HL-60 (cell line): ENCODE measurements around the gene ZBTB7C.

Experiments
- DNase-seq, 2 experiments: peaks; one replicate each; pipeline ENCODE4 v3.0.0-alpha.2; 2010 to 2020; ENCODE audit warnings: low read depth in 1 of 2, low spot score in 1 of 2
- H3K27ac ChIP-seq: fragments of 250-450 bp; sonication (Bioruptor Pico); replicated peaks from 2 replicates; pipeline ENCODE4 v1.5.1; 2020; ENCODE audit warnings: mild to moderate bottlenecking, moderate library complexity
- H3K27me3 ChIP-seq: fragments of 250-450 bp; sonication (Bioruptor Pico); 2 replicates; pipeline ENCODE4 v1.5.1; 2021; ENCODE audit warnings: mild to moderate bottlenecking, moderate library complexity; ENCODE audit not compliant: insufficient read depth, poor library complexity, severe bottlenecking
- H3K4me3 ChIP-seq: replicated peaks from 2 replicates; pipeline ENCODE4 v1.5.1; 2011; ENCODE audit warnings: mild to moderate bottlenecking, control low read depth, low read length; ENCODE audit not compliant: insufficient read depth
- CTCF ChIP-seq: IDR thresholded peaks from one replicate; pipeline ENCODE4 v1.5.1; 2011; ENCODE audit warnings: low read length, control low read depth, inconsistent platforms; ENCODE audit not compliant: insufficient read depth
- GABPA ChIP-seq: IDR thresholded peaks from 2 replicates; pipeline ENCODE4 v1.6.1; 2012; ENCODE audit warnings: low read depth
- POLR2AphosphoS5 ChIP-seq: IDR thresholded peaks from 2 replicates; pipeline ENCODE4 v1.6.1; 2012; ENCODE audit warnings: low read depth
- REST ChIP-seq: IDR thresholded peaks from 2 replicates; pipeline ENCODE4 v1.6.1; 2012; ENCODE audit warnings: low read depth; ENCODE audit not compliant: insufficient replicate concordance
- SPI1 ChIP-seq: IDR thresholded peaks from 2 replicates; pipeline ENCODE4 v1.6.1; 2012; ENCODE audit warnings: low read depth, mild to moderate bottlenecking, borderline replicate concordance

The ZBTB7C gene

GRCh38 chr18:48202006-48202348 is 207.2 kb downstream of the ZBTB7C start:
- no peak overlapping the region for H3K4me3 ChIP-seq
- no peak overlapping the region for H3K27ac ChIP-seq
- TF ChIP-seq CTCF (no peak), POLR2AphosphoS5 (no peak), GABPA (no peak)
- H3K27me3 ChIP-seq: peaks cover 32% of the 10 kb centered on the region
- no peak for DNase-seq

GRCh38 chr18:48201337-48202005 is 207.7 kb downstream of the ZBTB7C start:
- Histone ChIP-seq H3K27me3 (peaks cover 35% of the 10 kb centered on the region), H3K4me3 (no peak overlapping the region), H3K27ac (no peak overlapping the region)
- TF ChIP-seq REST (no peak), SPI1 (no peak), GABPA (no peak), CTCF (no peak), POLR2AphosphoS5 (no peak)
- DNase-seq: no peak

GRCh38 chr18:48200631-48201336 is 208.4 kb downstream of the ZBTB7C start:
- peaks cover 37% of the 10 kb centered on the region for H3K27me3 ChIP-seq
- no peak for DNase-seq
- H3K4me3 ChIP-seq: no peak overlapping the region
- H3K27ac ChIP-seq: no peak overlapping the region
- TF ChIP-seq REST (no peak), SPI1 (no peak), CTCF (no peak), GABPA (no peak), POLR2AphosphoS5 (no peak)

GRCh38 chr18:48199399-48199798 is 209.8 kb downstream of the ZBTB7C start:
- Histone ChIP-seq H3K27ac (no peak overlapping the region), H3K4me3 (no peak overlapping the region), H3K27me3 (peaks cover 31% of the 10 kb centered on the region)
- no peak for DNase-seq
- TF ChIP-seq CTCF (no peak), REST (no peak), POLR2AphosphoS5 (no peak), GABPA (no peak), SPI1 (no peak)
